ENCODE measurements around the gene FHIT.

Gene FHIT

DNA sequence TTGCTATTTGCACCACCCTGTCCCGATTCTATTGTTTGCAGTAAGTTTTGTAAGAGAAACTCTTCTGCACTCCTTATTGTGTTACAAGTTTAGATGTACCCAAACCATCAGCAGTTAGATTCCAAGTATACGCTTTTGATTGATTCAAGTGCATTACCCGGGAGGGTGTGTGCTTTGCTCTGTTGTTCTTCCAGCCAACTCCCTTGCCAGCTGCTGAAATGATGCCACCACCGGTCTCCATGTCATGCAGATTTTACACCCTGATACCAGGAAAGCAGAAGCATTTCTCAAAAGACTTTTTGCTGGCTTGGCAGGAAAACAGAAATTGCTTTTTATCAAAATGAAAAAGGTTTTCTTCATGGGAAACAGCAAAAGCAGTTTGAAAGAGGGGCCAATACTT lies 1194.8 kb downstream of the FHIT start:
- H3K36me3 ChIP-seq (ENCODE audit: control insufficient read depth in 5 of 5, insufficient read depth in 5 of 5, low read length in 5 of 5): no peaks in the 10 kb centered on the region
- no peak overlapping the region for H3K9ac ChIP-seq (ENCODE audit: low read length in 5 of 5)
- peaks cover 0 to 6% (median 2%) of the 10 kb centered on the region in 5 donors for H3K9me3 ChIP-seq (ENCODE audit: control insufficient read depth in 5 of 5, low read length in 5 of 5)
- H3K27me3 ChIP-seq (ENCODE audit: control insufficient read depth in 5 of 5, insufficient read depth in 4 of 5, low read length in 5 of 5): no peaks in the 10 kb centered on the region
- H3K4me3 ChIP-seq (ENCODE audit: low read depth in 1 of 5, low read length in 5 of 5): no peak overlapping the region
- peaks cover 0 to 6% (median 0%) of the 10 kb centered on the region in 5 donors for H3K4me1 ChIP-seq (ENCODE audit: control insufficient read depth in 5 of 5, insufficient read depth in 5 of 5, low read length in 5 of 5)
- H3K27ac ChIP-seq (ENCODE audit: low read depth, low read length): no peak overlapping the region

DNA sequence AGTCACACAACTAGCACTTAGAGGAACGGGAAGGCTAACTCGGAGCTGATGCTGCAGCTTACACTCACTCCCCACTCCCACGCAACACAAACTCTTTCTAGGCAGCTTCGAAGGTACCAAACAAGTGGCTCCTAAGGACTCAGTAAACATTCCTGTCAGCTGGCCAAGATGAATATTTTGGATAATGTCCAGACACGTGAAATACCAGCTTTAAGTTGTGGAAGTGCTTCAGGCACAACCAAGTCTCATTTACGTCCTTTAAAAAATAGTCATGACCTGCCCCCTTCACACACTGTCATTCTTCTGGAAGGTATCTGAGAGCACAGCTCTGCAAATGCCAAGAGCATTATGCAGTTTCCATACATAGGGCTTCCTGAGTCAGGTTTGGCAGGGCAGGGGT lies 1195.5 kb downstream of the FHIT start:
- no peak overlapping the region for H3K9ac ChIP-seq (ENCODE audit: low read length in 5 of 5)
- H3K27me3 ChIP-seq (ENCODE audit: control insufficient read depth in 5 of 5, insufficient read depth in 4 of 5, low read length in 5 of 5): no peaks in the 10 kb centered on the region
- no peaks in the 10 kb centered on the region for H3K36me3 ChIP-seq (ENCODE audit: control insufficient read depth in 5 of 5, insufficient read depth in 5 of 5, low read length in 5 of 5)
- H3K4me1 ChIP-seq (ENCODE audit: control insufficient read depth in 5 of 5, insufficient read depth in 5 of 5, low read length in 5 of 5): peaks cover 0 to 6% (median 0%) of the 10 kb centered on the region in 5 donors
- H3K4me3 ChIP-seq (ENCODE audit: low read depth in 1 of 5, low read length in 5 of 5): no peak overlapping the region
- H3K27ac ChIP-seq (ENCODE audit: low read depth, low read length): no peak overlapping the region
- H3K9me3 ChIP-seq (ENCODE audit: control insufficient read depth in 5 of 5, low read length in 5 of 5): peaks cover 0 to 6% (median 2%) of the 10 kb centered on the region in 5 donors

DNA sequence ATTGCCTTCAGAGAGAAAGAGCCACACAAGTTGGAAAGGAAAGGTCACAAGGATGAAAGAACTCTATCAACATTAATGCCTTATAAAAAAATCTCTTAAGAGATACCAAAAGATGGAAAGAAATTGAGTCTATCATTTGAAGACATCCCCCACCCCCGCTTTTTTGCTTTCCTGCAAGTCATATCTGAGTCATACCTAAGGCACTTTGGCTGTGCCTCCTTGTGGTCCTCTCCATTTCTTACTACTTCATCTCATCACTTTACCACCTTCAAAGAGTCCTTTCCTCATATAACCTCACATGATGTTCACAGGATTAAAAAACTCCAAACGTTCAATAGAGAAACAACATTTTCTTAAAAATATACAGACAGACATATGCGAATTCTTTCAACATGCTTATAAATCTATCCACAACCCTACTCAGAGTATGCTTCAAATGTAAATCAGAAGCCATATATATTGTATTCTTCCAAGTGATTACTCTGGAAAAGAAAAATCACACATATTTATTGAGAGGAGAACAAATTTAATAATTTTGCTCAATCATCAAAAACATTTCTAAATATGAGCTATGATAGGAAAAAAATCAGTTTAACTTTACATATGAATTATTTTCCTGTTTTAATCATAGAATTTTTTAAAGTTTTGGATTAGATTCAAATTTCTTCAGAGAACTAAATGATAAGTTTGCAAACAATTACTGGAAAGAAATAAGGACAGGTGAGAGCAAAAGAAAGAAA lies 1197.6 kb downstream of the FHIT start:
- Histone ChIP-seq H3K27me3 (ENCODE audit: control insufficient read depth in 5 of 5, insufficient read depth in 4 of 5, low read length in 5 of 5) (no peaks in the 10 kb centered on the region), H3K4me3 (ENCODE audit: low read depth in 1 of 5, low read length in 5 of 5) (no peak overlapping the region), H3K4me1 (ENCODE audit: control insufficient read depth in 5 of 5, insufficient read depth in 5 of 5, low read length in 5 of 5) (peaks cover 0 to 6% (median 0%) of the 10 kb centered on the region in 5 donors), H3K27ac (ENCODE audit: low read depth, low read length) (no peak overlapping the region), H3K36me3 (ENCODE audit: control insufficient read depth in 5 of 5, insufficient read depth in 5 of 5, low read length in 5 of 5) (no peaks in the 10 kb centered on the region), H3K9ac (ENCODE audit: low read length in 5 of 5) (no peak overlapping the region), H3K9me3 (ENCODE audit: control insufficient read depth in 5 of 5, low read length in 5 of 5) (peaks cover 0 to 6% (median 2%) of the 10 kb centered on the region in 5 donors)

DNA sequence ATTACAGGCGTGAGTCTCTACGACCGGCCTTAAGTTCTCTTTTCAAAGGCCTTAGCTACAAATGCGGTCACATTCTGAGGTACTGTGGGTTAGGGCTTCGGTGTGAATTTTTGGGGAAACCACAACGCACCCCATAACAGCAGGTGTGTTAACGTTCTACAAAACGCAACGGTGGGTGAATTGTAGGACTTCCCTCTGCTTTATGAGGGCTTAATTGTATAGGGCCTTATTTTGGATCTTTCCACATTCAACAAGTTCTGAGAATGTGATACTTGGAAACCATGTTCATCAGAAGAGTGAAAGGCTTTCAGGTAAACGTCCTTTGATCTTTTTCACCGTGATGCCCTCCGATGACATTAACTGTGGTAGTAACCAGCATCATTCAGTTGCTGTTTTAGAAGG lies 1202.8 kb downstream of the FHIT start:
- no peak overlapping the region for H3K27ac ChIP-seq (ENCODE audit: low read depth, low read length)
- H3K4me3 ChIP-seq (ENCODE audit: low read depth in 1 of 5, low read length in 5 of 5): no peak overlapping the region
- no peaks in the 10 kb centered on the region for H3K36me3 ChIP-seq (ENCODE audit: control insufficient read depth in 5 of 5, insufficient read depth in 5 of 5, low read length in 5 of 5)
- H3K4me1 ChIP-seq (ENCODE audit: control insufficient read depth in 5 of 5, insufficient read depth in 5 of 5, low read length in 5 of 5): no peaks in the 10 kb centered on the region
- no peaks in the 10 kb centered on the region for H3K9me3 ChIP-seq (ENCODE audit: control insufficient read depth in 5 of 5, low read length in 5 of 5)
- no peak overlapping the region for H3K9ac ChIP-seq (ENCODE audit: low read length in 5 of 5)
- no peaks in the 10 kb centered on the region for H3K27me3 ChIP-seq (ENCODE audit: control insufficient read depth in 5 of 5, insufficient read depth in 4 of 5, low read length in 5 of 5)

DNA sequence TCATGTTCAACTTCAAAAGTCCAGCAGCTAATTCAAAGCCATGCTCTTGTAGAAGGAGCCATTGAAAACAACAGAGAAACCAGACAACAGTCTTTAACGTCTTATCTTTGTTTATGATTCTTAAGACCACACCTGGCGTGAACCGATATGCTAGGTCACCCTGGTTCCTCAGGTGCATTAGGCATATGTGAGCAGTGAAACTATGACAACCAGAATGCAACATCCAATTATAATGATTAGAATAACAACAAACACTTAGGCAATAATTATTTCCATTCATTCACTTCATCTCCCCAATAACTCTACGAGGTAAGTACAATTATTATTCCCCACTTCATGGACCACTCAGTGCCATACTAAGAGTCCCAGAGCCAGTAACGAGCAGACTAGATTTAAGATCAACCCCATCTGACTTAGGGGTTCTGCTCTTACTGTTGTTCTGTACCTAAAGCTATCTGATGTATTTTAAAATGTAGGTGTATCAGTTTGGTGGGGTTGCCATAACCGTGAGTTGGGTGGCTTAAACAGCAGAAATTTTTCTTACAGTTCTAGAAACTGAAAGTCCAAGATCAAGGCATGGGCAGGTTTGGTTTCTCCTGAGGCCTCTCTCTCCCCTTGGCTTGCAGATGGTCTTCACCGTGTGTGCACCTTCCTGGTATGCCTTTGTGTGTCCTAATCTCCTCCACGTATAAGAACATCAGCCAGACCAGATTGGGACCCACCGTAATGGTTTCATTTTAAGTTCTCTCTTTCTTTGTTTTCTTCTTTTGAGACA lies 1203.6 kb downstream of the FHIT start:
- Histone ChIP-seq H3K27ac (ENCODE audit: low read depth, low read length) (no peak overlapping the region), H3K27me3 (ENCODE audit: control insufficient read depth in 5 of 5, insufficient read depth in 4 of 5, low read length in 5 of 5) (no peaks in the 10 kb centered on the region), H3K9me3 (ENCODE audit: control insufficient read depth in 5 of 5, low read length in 5 of 5) (no peaks in the 10 kb centered on the region), H3K4me3 (ENCODE audit: low read depth in 1 of 5, low read length in 5 of 5) (no peak overlapping the region), H3K36me3 (ENCODE audit: control insufficient read depth in 5 of 5, insufficient read depth in 5 of 5, low read length in 5 of 5) (no peaks in the 10 kb centered on the region), H3K4me1 (ENCODE audit: control insufficient read depth in 5 of 5, insufficient read depth in 5 of 5, low read length in 5 of 5) (no peaks in the 10 kb centered on the region), H3K9ac (ENCODE audit: low read length in 5 of 5) (no peak overlapping the region)

DNA sequence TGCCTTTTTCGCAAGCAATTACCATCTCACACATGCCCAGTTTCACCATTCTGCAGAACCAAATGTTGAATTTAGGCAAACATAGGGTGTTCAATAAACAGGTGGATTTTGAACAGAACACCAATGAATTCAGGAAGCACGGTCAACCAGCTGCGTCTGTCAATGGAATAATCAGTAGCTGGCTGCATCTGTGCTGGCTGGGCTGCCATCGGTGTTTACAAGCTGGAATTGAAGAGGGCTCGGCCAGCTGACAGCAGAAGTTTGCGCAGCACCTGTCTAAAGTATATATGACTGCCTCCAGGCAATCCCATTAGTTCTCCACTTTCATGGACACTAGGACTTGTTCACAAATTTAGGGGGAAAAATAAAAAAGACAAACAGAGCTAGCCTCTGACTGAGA lies 1205.0 kb downstream of the FHIT start:
- Histone ChIP-seq H3K4me3 (ENCODE audit: low read depth in 1 of 5, low read length in 5 of 5) (no peak overlapping the region), H3K36me3 (ENCODE audit: control insufficient read depth in 5 of 5, insufficient read depth in 5 of 5, low read length in 5 of 5) (no peaks in the 10 kb centered on the region), H3K9me3 (ENCODE audit: control insufficient read depth in 5 of 5, low read length in 5 of 5) (no peaks in the 10 kb centered on the region), H3K27me3 (ENCODE audit: control insufficient read depth in 5 of 5, insufficient read depth in 4 of 5, low read length in 5 of 5) (no peaks in the 10 kb centered on the region), H3K27ac (ENCODE audit: low read depth, low read length) (no peak overlapping the region), H3K9ac (ENCODE audit: low read length in 5 of 5) (no peak overlapping the region), H3K4me1 (ENCODE audit: control insufficient read depth in 5 of 5, insufficient read depth in 5 of 5, low read length in 5 of 5) (no peaks in the 10 kb centered on the region)

DNA sequence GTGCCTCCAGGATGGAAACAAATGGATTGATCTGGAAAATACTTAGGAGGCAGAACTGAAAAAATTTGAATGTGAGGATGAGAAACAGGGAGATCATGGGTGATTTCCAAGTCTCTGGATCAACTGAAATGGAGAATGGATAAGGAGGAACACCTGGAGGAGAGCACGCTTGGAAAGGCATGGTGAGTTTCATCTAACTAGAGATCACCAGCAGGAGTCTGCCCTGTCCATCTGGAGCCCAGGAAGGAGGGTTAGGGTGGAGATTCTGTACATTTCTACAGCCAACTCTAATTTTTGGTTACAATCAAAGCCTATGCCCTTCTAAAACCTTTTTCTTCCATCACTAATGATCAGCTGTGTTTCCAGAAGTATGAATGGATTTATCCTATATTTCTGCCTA lies 1205.6 kb downstream of the FHIT start:
- Histone ChIP-seq H3K9me3 (ENCODE audit: control insufficient read depth in 5 of 5, low read length in 5 of 5) (no peaks in the 10 kb centered on the region), H3K36me3 (ENCODE audit: control insufficient read depth in 5 of 5, insufficient read depth in 5 of 5, low read length in 5 of 5) (no peaks in the 10 kb centered on the region), H3K9ac (ENCODE audit: low read length in 5 of 5) (no peak overlapping the region), H3K4me3 (ENCODE audit: low read depth in 1 of 5, low read length in 5 of 5) (no peak overlapping the region), H3K4me1 (ENCODE audit: control insufficient read depth in 5 of 5, insufficient read depth in 5 of 5, low read length in 5 of 5) (no peaks in the 10 kb centered on the region), H3K27me3 (ENCODE audit: control insufficient read depth in 5 of 5, insufficient read depth in 4 of 5, low read length in 5 of 5) (no peaks in the 10 kb centered on the region), H3K27ac (ENCODE audit: low read depth, low read length) (no peak overlapping the region)

DNA sequence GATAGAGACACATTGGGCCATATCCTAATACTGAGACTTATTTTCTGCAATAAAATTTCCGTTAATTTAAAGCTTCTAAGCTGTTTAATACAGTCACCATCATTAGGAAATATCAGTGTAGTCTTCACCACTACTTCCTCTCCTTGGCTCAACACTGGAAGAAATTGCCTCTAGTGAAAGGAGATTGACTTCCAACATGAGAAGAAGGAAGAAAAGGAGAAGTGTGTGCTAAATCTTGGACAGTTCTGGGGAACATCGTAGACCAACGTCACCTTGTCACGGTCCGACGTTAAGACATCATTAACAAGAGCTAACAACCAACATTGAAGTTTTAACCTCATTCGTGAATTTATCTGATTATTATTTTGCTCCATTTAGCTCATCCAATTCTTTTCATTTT lies 1214.4 kb downstream of the FHIT start:
- Histone ChIP-seq H3K4me3 (ENCODE audit: low read depth in 1 of 5, low read length in 5 of 5) (no peak overlapping the region), H3K36me3 (ENCODE audit: control insufficient read depth in 5 of 5, insufficient read depth in 5 of 5, low read length in 5 of 5) (no peaks in the 10 kb centered on the region), H3K4me1 (ENCODE audit: control insufficient read depth in 5 of 5, insufficient read depth in 5 of 5, low read length in 5 of 5) (no peaks in the 10 kb centered on the region), H3K9ac (ENCODE audit: low read length in 5 of 5) (no peak overlapping the region), H3K9me3 (ENCODE audit: control insufficient read depth in 5 of 5, low read length in 5 of 5) (peaks cover 0 to 3% (median 0%) of the 10 kb centered on the region in 5 donors), H3K27me3 (ENCODE audit: control insufficient read depth in 5 of 5, insufficient read depth in 4 of 5, low read length in 5 of 5) (no peaks in the 10 kb centered on the region), H3K27ac (ENCODE audit: low read depth, low read length) (no peak overlapping the region)

DNA sequence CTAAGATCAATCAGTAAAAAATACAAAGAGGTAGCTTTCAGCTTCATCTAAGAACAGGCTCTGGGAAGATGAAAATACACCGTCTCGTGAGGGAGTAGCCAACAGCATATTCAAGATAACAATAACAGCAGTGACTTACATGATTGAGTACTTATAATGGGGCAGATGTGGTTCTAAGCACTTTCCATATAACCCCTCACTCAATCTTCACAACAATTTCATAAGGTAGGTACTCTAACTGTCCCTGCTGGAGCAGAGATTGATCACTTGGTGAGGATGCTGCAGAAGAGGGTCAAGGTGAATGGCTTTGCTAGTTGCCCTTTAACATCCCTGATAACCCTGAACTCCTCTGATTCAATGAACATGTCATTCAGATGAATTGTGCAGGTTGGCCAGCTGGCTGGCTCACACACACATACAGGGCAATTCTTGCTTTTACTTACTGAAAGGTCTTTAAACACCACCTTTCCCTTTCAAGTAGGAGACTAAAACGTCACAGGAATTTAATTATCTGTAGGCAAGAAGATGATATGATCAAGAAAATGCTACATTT lies 1217.3 kb downstream of the FHIT start:
- no peak overlapping the region for H3K9ac ChIP-seq (ENCODE audit: low read length in 5 of 5)
- H3K9me3 ChIP-seq (ENCODE audit: control insufficient read depth in 5 of 5, low read length in 5 of 5): peaks cover 0 to 3% (median 0%) of the 10 kb centered on the region in 5 donors
- no peaks in the 10 kb centered on the region for H3K27me3 ChIP-seq (ENCODE audit: control insufficient read depth in 5 of 5, insufficient read depth in 4 of 5, low read length in 5 of 5)
- H3K27ac ChIP-seq (ENCODE audit: low read depth, low read length): no peak overlapping the region
- no peak overlapping the region for H3K4me3 ChIP-seq (ENCODE audit: low read depth in 1 of 5, low read length in 5 of 5)
- no peaks in the 10 kb centered on the region for H3K36me3 ChIP-seq (ENCODE audit: control insufficient read depth in 5 of 5, insufficient read depth in 5 of 5, low read length in 5 of 5)
- no peaks in the 10 kb centered on the region for H3K4me1 ChIP-seq (ENCODE audit: control insufficient read depth in 5 of 5, insufficient read depth in 5 of 5, low read length in 5 of 5)

DNA sequence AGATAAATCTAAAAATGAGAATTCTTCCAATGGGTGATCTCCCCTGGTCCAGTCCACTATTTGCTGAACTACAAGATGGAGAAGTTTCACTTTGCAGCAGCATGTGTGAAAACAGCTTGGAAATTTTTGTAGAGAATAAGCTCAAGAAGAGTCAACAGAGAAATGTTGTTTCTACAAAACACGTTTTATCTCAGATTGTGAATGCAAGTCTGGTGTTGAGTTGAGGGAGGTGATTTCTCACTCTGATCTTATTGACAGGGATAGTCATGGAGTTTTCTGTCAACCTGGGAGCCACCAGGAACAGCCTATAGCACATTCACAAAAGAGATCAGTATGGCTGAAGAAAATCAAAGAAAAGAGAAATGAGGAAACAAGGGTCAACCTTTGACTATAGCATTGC lies 1220.3 kb downstream of the FHIT start:
- Histone ChIP-seq H3K4me1 (ENCODE audit: control insufficient read depth in 5 of 5, insufficient read depth in 5 of 5, low read length in 5 of 5) (no peaks in the 10 kb centered on the region), H3K9me3 (ENCODE audit: control insufficient read depth in 5 of 5, low read length in 5 of 5) (no peaks in the 10 kb centered on the region), H3K9ac (ENCODE audit: low read length in 5 of 5) (no peak overlapping the region), H3K27me3 (ENCODE audit: control insufficient read depth in 5 of 5, insufficient read depth in 4 of 5, low read length in 5 of 5) (no peaks in the 10 kb centered on the region), H3K4me3 (ENCODE audit: low read depth in 1 of 5, low read length in 5 of 5) (no peak overlapping the region), H3K27ac (ENCODE audit: low read depth, low read length) (no peak overlapping the region), H3K36me3 (ENCODE audit: control insufficient read depth in 5 of 5, insufficient read depth in 5 of 5, low read length in 5 of 5) (no peaks in the 10 kb centered on the region)
